ENCODE data around the gene ELOVL7. TPM values are rescaled to one million over a fixed set of nuclear protein-coding genes. Genes with fewer than 3 reads are reported as not detected.

Gene ELOVL7
- total RNA-seq, 1 experiment from 2014 or later, result 2.5 TPM

DNA sequence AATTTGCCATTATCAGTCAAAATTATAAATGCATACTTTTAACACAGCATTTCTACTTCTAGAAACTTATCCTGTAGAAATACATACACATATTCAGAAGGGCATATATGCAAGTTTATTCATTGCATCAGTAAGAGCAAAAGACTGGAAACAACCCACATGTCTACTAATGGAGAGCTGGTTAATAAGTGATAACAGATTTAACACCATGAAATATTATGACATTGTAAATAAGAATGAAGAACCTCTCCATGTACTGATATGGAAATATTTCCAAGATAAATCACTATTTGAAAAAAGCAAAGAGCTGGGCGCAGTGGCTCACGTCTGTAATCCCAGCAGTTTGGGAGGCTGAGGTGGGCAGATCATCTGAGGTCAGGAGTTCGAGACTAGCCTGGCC, 54.5 kb downstream of the ELOVL7 start:
- no peak overlapping the region for H3K27ac Mint-ChIP-seq

More for the DNA sequence above, 54.5 kb downstream of the ELOVL7 start:
- Histone ChIP-seq H3K4me1 (ENCODE audit: insufficient read depth, low read length) (no peaks in the 10 kb centered on the region), H4K5ac (ENCODE audit: insufficient read length, low read depth, low read length) (no peak overlapping the region), H2AK5ac (ENCODE audit: insufficient read length, low read length) (no peak overlapping the region), H4K8ac (replicated peaks; ENCODE audit: insufficient read length, low read depth, low read length) (no peak overlapping the region), H3K23ac (ENCODE audit: insufficient read length, low read depth, low read length) (no peak overlapping the region), H3K23me2 (ENCODE audit: insufficient read length, low read depth, low read length, poor library complexity, severe bottlenecking) (no peaks in the 10 kb centered on the region), H3K14ac (ENCODE audit: insufficient read depth, low read length) (no peak overlapping the region), H3K9me3 (ENCODE audit: control insufficient read depth, low read depth, low read length) (no peaks in the 10 kb centered on the region), H3K27me3 (ENCODE audit: insufficient read depth, low read length) (no peaks in the 10 kb centered on the region), H3K79me2 (ENCODE audit: insufficient read depth, low read length) (no peaks in the 10 kb centered on the region), H3K18ac (ENCODE audit: insufficient read length, low read depth, low read length) (no peak overlapping the region), H4K20me1 (ENCODE audit: control insufficient read depth, insufficient read depth, insufficient read length) (no peaks in the 10 kb centered on the region), H3K9ac (ENCODE audit: extremely low read depth, insufficient read length, low read length) (no peak overlapping the region), H2BK15ac (ENCODE audit: low read depth, low read length) (no peak overlapping the region), H2BK12ac (ENCODE audit: insufficient read length, low read depth, low read length) (no peak overlapping the region), H2BK20ac (ENCODE audit: low read depth, low read length, poor library complexity, severe bottlenecking) (no peak overlapping the region), H3K4me2 (ENCODE audit: insufficient read depth, insufficient read length, low read length) (no peak overlapping the region), H3K79me1 (ENCODE audit: insufficient read depth, low read depth, low read length, poor library complexity, severe bottlenecking) (no peaks in the 10 kb centered on the region), H3K4ac (ENCODE audit: low read depth, low read length) (no peak overlapping the region), H2AFZ (ENCODE audit: low read length) (no peak overlapping the region), H2BK120ac (ENCODE audit: low read depth, low read length, poor library complexity, severe bottlenecking) (no peak overlapping the region), H2BK5ac (ENCODE audit: insufficient read length, low read length) (no peak overlapping the region), H3K56ac (ENCODE audit: insufficient read length, low read depth, low read length) (no peak overlapping the region), H3K27ac (ENCODE audit: insufficient read length, low read depth, low read length) (no peak overlapping the region), H3T11ph (ENCODE audit: low read length) (no peak overlapping the region), H4K91ac (ENCODE audit: insufficient read length, low read depth, low read length) (no peak overlapping the region)
- no CpG with 5 or more reads among the region's 3 CpGs for WGBS (ENCODE audit: extremely low coverage, insufficient read length, low lambda C conversion rate)
- Mint-ChIP-seq H3K4me1 (peaks cover under 1% of the 10 kb centered on the region in 2 experiments; a peak in 2 of 4 replicates), H3K9me3 (no peaks in the 10 kb centered on the region; a peak in 1 of 5 replicates), H3K36me3 (ENCODE audit: insufficient read depth in 1 of 3, low read depth in 3 of 3) (no peaks in the 10 kb centered on the region; a peak in 3 of 7 replicates), H3K27me3 (ENCODE audit: low read depth) (no peaks in the 10 kb centered on the region), H3K4me3 (no peak overlapping the region)
- no peak for DNase-seq
- TF ChIP-seq CTCF (conservative IDR thresholded peaks at IDR 0.05), result no peak
